Upper lobe of right lung (tissue), 1 donor: ENCODE results near the gene CUX1. TPM values are rescaled to one million over a fixed set of nuclear protein-coding genes. Genes with fewer than 3 reads are reported as not detected.
A peak's percentile ranks its signal among the peaks of the same experiment; 100 is the strongest.

ENCODE experiments used
- ATAC-seq: fragments of 200-7000 bp; cut with Tn5 transposase; one replicate; pipeline ENCODE4 v1.9.1; 2020; ENCODE audit warnings: mild to moderate bottlenecking, moderate library complexity
- DNase-seq: peaks from one replicate; pipeline ENCODE4 v3.0.0-alpha.2; 2020
- H3K27ac ChIP-seq: fragments of 200-600 bp; one replicate; pipeline ENCODE4 v1.8.0; 2022
- H3K27me3 ChIP-seq: fragments of 200-600 bp; one replicate; pipeline ENCODE4 v1.8.0; 2022; ENCODE audit warnings: mild to moderate bottlenecking
- H3K36me3 ChIP-seq: fragments of 200-600 bp; one replicate; pipeline ENCODE4 v1.8.0; 2022
- H3K4me1 ChIP-seq: fragments of 200-600 bp; one replicate; pipeline ENCODE4 v1.8.0; 2022
- H3K4me3 ChIP-seq: fragments of 200-600 bp; one replicate; pipeline ENCODE4 v1.8.0; 2022; ENCODE audit warnings: mild to moderate bottlenecking
- H3K9me3 ChIP-seq: fragments of 200-600 bp; one replicate; pipeline ENCODE4 v1.8.0; 2022
- intact Hi-C: fragments of 100-400 bp; cut with DNase I; formaldehyde crosslinking; loops from one replicate; pipeline ENCODE4 v1.11.0; 2022
- total RNA-seq: library from RNA; stranded (reverse); fragmentation: NEBNext Ultra II Directional; extraction: Animal tissue kit (Norgen Biotek cat#: 25700); gene quantifications from one replicate; pipeline ENCODE4 v1.2.1, GENCODE V29; 2021
- TF ChIP-seq, protein P1 (sequence below): fragments of 200-600 bp; IDR thresholded peaks from one replicate; pipeline ENCODE4 v1.8.0; 2022; ENCODE audit warnings: antibody characterized with exemption
- donor health status: DM: no; HTN: yes; CAD: no; lungs with severe emphysema.

The CUX1 gene
- total RNA-seq, 1 donor from 2014 or later = 132 TPM

DNA sequence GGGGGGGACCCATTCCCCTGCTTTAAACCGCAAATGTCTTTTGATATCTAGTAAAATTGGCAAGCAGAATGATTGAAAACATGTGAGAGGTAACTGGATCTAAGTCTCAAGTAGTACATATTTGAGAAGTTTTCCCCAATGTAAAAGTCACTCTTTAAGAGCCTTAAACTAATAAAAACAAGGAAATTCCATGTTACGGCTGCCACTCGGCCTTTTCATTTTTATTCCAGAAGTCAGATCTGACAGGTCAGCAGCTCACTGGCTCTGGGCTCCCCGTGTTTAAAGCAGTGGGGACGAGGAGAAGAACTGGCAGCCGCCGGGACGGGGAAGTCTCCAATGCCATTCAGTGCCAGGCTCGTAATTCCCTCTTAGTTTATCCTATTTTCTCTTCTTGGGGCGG lies 80.7 kb downstream of the CUX1 start:
- H3K27me3 ChIP-seq = no peaks in the 10 kb centered on the region
- no peaks in the 10 kb centered on the region for H3K4me1 ChIP-seq
- intact Hi-C loops = no loop called here
- no peaks in the 10 kb centered on the region for H3K9me3 ChIP-seq
- H3K4me3 ChIP-seq = no peak overlapping the region
- no peak for DNase-seq
- H3K36me3 ChIP-seq = no peaks in the 10 kb centered on the region
- no peak for ATAC-seq
- TF ChIP-seq, protein P1, sequence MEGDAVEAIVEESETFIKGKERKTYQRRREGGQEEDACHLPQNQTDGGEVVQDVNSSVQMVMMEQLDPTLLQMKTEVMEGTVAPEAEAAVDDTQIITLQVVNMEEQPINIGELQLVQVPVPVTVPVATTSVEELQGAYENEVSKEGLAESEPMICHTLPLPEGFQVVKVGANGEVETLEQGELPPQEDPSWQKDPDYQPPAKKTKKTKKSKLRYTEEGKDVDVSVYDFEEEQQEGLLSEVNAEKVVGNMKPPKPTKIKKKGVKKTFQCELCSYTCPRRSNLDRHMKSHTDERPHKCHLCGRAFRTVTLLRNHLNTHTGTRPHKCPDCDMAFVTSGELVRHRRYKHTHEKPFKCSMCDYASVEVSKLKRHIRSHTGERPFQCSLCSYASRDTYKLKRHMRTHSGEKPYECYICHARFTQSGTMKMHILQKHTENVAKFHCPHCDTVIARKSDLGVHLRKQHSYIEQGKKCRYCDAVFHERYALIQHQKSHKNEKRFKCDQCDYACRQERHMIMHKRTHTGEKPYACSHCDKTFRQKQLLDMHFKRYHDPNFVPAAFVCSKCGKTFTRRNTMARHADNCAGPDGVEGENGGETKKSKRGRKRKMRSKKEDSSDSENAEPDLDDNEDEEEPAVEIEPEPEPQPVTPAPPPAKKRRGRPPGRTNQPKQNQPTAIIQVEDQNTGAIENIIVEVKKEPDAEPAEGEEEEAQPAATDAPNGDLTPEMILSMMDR = no peak
- no peak overlapping the region for H3K27ac ChIP-seq

GRCh38 chr7:101899616-101900015 lies 82.2 kb downstream of the CUX1 start:
- Histone ChIP-seq H3K27me3 (no peaks in the 10 kb centered on the region), H3K4me3 (peak overlapping the region; percentile 30), H3K9me3 (no peaks in the 10 kb centered on the region), H3K27ac (no peak overlapping the region), H3K36me3 (no peaks in the 10 kb centered on the region), H3K4me1 (no peaks in the 10 kb centered on the region)
- intact Hi-C loops = no loop called here
- TF ChIP-seq, protein P1 = no peak
- ATAC-seq (no peak), DNase-seq (no peak)

- no peak for ATAC-seq
Observed at GRCh38 chr7:101900103-101900502, 82.7 kb downstream of the CUX1 start.

GRCh38 chr7:101901661-101902491 lies 84.5 kb downstream of the CUX1 start:
- no peak overlapping the region for H3K4me3 ChIP-seq
- no peaks in the 10 kb centered on the region for H3K4me1 ChIP-seq
- TF ChIP-seq, protein P1 = no peak
- ATAC-seq (no peak), DNase-seq (no peak)
- no peaks in the 10 kb centered on the region for H3K9me3 ChIP-seq
- no peaks in the 10 kb centered on the region for H3K36me3 ChIP-seq
- intact Hi-C loops = no loop called here
- no peak overlapping the region for H3K27ac ChIP-seq
- no peaks in the 10 kb centered on the region for H3K27me3 ChIP-seq

More at GRCh38 chr7:101900103-101900502, 82.7 kb downstream of the CUX1 start:
- no peak overlapping the region for H3K27ac ChIP-seq
- no peaks in the 10 kb centered on the region for H3K36me3 ChIP-seq
- no peaks in the 10 kb centered on the region for H3K4me1 ChIP-seq
- no peaks in the 10 kb centered on the region for H3K9me3 ChIP-seq
- peak overlapping the region; percentile 30 for H3K4me3 ChIP-seq
- no peak for DNase-seq
- H3K27me3 ChIP-seq = no peaks in the 10 kb centered on the region
- intact Hi-C loops = no loop called here
- TF ChIP-seq, protein P1 = no peak

GRCh38 chr7:101902680-101903514 lies 85.5 kb downstream of the CUX1 start:
- ATAC-seq (no peak), DNase-seq (no peak)
- intact Hi-C loops = no loop called here
- H3K27me3 ChIP-seq = no peaks in the 10 kb centered on the region
- no peaks in the 10 kb centered on the region for H3K9me3 ChIP-seq
- no peak overlapping the region for H3K27ac ChIP-seq
- no peaks in the 10 kb centered on the region for H3K4me1 ChIP-seq
- TF ChIP-seq, protein P1 = no peak
- H3K4me3 ChIP-seq = no peak overlapping the region
- no peaks in the 10 kb centered on the region for H3K36me3 ChIP-seq
